GM19372 (cell line): ENCODE results near the gene PHF2.

Source experiments
- ATAC-seq: cut with Tn5 transposase; IDR thresholded peaks from one replicate; pipeline ENCODE4 v1.9.1; 2021; ENCODE audit warnings: mild to moderate bottlenecking, low read depth, moderate library complexity; ENCODE audit not compliant: unreplicated experiment

The PHF2 gene

DNA sequence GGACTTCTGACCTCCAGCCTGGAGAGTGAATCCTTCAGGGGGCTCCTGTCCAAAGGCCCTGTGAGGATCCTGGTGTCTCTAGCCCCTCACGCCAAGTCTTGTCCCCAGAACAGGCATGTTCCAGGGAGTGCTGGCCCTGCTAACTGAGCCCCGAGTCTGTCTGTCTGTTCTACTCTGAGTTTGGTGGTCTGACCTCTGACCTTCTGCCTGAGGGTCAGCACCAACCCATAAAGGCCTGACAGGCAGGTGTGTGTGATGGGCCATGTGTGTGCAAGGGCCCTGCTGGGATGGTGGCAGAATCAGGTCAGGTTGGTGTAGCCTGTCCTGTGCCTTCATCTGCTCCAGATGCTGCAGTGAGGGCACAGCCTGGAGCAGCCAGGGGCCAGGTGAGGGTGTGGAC, 46.3 kb downstream of the PHF2 start:
- ATAC-seq, result no peak

DNA sequence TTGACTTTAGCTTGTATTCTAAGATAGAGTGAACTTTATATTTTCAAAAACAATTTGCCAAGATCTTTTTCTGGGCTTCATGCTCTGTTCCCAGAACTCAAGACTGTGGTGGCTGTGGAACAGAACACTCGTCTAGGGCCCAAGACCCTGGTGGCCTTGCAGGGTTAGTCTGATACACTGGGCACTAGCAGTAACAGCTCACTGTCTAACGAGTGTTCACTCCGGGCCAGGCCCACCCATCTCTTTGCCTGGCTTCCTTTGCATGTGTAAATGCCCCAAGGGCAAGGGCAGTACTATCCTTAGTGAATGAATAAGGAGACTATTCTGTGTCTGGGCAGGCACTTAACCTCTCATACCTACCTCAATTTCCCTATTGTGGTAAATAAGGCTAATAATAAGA, 47.4 kb downstream of the PHF2 start:
- no peak for ATAC-seq

DNA sequence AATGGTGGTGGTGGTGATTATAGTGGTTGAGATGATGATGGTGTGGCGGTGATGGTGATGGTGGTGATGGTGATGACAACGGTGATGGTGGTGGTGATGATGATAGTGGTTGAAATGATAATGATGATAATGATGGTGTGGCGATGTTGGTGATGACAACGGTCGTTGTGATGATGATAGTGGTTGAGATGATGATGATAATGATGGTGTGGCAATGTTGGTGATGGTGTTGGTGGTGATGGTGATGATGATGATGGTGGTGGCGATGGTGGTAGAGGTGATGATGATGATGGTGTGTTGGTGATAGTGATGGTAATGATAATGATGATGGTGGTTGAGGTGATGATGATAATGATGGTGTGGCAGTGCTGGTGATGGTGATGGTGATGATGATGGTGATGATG, 48.0 kb downstream of the PHF2 start:
- no peak for ATAC-seq

DNA sequence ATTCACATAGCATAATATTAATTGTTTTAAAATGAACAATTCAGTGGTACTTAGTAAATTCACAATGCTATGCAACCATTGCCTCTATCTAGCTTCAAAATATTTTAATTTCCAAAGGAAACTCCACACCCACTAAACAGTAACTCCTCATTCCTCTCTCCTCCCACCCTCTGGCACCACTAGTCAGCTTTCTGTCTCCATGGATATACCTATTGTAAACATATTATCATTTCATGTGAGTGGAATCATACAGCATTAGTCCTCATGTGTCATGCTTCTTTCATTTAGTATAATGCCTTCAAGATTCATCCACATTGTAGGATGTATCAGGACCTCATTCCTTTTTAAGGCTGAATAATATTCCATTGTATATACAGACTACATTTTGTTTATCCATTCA, 48.6 kb downstream of the PHF2 start:
- ATAC-seq, result no peak

DNA sequence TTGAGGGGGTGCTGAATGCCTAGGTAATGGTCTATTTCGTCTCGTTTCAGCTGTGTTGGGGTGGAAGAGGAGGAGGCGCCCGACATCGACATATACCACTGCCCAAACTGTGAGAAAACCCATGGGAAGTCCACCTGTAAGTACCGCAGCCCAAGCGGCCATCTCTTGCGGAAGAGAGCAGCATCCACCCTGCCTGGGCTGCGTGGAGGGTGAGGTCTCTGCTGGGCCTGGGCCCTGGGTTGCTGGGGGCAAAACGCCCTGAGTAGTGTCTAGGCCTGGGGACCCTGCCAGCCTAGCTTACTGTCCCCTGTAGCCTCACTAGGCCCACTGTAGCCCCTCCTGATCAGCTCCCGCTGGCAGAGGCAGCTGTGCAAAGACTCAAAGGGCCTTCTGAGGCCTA, 53.5 kb downstream of the PHF2 start:
- ATAC-seq, result no peak

DNA sequence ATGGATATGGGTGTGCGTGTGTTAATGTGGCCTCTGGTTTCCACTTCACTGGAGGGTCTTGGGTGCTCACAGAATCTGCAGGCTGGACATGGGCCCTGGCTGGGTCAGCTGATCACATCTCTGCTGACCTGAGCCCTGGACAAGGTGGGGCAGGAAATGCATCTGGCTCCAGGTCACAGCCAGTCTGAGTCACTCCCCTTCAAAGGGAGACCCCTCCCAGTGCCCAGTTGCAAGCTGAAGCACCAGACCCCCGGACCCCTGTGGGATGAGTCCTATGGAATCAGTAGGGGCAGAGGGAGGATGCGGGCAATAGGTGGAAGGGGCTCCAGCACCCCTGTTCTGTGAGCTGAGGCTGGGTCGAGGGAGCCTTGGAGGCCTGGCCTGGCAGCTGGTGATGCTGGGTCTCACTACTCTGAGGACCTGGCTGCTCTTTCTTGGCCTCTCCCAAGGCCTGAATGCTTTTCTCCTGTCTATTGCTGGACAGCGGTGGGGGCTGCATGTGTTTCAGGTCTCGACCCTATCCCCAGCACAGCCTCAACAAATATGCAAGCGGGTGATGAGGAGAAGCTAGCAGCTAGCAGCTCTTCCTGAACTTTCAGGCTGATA, 54.5 kb downstream of the PHF2 start:
- ATAC-seq, result no peak

DNA sequence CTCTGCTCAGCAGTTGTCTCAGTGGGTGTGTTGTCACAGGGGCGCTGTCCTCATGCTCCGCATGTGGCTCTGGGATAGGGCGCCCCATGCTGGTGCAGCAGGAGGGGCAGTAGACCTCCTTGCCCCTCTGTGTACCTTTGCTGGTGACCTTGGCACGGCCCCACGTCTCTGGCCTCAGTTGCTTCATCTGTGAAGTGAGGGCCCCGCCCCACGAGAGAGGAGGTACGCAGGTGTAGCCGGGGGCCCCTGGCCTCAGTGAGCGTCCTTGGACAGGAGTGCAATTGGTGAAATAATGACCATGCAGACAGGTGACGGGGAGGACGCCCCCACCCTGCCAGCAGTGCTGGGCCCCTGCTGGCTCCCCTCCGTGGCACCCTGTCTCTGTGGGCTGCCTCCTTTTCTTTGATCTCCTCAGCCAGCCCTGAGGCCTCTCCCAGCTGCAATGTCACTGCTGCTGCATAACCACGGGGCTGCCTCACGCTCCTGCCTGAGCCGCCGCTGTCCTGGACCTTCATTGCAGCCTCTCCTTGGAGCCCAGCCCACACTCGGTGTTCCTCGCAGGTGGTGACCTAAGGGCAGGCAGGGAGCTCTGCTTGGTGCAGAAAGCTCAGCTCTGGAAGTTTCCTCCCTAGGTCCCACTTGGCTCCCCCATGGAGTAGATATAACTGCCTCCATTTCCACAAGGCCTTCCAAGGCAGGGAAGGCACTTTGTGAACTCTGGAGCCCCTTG, 57.3 kb downstream of the PHF2 start:
- ATAC-seq, result no peak

DNA sequence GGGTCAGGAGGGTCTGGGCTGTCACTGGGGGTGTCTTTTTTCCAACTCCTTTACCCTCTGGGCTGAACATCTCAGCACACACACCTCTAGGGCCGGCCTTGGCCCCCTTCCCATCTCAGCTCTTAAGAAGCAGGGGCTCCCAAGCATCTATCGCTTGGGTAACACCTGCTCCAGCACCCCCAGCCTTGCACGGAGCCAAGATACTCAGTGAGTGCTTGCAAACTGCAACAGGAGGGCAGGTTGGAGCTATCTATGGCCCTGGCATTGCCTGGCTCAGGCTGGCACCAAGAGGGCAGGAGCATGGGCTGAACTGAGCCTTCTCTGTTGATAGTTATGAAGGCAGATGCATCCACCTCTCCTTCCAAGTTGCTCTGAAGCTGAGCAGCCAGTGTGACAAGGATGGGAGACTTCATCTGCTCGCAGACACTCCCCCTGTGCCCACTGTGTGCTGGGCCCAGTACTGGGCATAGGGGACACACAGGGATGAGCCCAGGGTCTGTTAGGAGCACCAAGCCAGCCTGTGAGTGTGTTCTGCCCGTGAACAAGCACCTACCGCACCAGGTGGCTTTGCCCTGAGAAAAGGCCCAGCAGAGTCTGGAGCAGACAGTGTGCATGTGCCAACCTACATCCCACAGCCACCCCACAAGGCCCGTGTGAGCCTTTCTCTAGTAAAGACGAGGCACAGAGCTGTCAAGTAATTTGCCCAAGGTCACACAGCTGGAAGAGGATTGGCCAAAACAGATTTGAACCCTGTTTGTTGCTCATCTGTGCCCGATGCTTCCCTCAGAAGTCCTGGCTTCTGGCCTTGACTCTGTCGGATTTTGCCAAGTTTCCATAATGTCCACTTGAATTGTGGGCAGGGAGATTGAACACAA, 58.2 kb downstream of the PHF2 start:
- no peak for ATAC-seq

DNA sequence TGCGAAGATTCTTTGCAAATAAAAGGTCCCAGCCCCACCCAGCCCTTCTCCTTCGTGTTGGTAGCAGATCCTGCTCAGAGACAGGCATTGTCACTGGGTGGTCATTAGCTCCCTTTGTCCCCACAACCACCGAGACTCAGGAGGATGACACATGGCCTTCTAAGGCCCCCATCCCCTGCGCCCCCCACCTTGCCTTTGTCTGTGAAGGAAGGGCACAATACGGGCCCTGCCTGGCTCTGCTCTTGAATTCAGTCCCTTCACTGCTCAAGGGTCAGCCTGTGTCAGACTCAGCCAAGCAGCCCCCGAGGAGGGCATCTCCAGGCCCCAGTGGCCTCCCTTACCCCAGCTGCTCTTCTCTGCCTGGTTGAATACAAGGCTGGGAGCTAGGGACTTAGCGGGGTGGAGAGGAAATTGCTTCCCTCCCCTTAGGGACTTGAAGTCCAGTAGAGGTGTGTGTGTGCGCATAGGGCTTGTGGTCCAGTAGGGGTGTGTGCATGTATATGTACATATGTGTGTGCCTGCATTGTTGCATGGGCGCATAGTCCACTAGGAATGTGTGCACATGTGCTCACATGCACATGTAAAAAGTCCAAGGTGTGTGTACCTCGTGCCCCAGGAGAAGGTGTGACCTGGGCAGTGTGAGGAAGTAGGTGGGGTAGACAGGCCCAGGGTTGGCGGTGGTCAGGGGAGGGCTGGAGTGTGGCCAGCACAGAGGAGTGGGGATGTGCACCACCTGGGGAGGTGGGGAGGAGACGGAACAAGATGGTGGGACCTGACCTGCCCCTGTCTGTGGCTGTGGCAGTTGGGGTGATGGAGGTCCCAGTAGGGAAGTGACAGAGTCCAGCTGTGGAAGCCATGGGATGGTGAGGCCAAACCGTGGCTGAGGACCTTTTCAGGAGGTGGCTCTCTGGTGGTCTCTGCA, 59.1 kb downstream of the PHF2 start:
- ATAC-seq, result no peak

DNA sequence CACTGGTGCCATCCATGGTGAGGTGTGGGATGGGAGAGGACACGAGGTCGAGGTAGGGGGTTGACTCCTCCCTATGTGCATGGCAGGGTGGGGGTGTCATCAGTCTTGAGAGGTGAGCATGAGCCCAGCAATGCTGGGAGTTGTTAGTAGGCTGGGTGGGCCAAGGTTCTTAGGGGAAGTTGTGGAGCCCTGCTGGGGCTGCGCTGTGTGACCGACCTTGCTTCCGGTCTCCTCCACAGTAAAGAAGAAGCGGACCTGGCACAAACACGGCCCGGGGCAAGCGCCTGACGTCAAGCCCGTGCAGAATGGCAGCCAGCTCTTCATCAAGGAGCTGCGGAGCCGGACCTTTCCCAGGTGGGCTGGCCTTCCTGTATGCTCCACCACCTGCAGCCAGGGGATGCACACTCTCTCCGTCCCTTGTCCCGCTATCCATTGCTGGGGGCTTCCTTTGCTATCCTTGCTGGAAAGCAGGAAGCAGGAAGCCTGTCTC, 59.8 kb downstream of the PHF2 start:
- ATAC-seq, result no peak

DNA sequence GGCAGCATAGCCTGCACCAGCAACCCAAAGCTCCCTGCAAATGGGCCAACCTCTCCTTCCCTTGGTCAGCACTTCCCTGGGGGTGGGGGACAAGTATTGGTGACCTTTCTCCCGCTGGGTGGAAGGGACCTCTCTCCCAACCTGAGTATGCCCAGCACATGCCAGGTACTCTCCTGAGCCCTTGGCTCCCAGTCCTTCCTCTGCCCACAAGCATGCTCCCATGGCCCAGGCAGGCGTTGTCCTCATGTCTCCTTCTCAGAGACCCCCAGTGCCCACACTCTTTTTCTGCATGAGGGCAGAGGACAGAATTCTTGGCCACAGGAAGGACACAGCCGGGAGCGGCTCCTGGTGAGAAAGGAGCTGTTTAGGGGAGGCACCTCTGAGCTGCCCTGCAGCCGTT, 60.3 kb downstream of the PHF2 start:
- no peak for ATAC-seq

DNA sequence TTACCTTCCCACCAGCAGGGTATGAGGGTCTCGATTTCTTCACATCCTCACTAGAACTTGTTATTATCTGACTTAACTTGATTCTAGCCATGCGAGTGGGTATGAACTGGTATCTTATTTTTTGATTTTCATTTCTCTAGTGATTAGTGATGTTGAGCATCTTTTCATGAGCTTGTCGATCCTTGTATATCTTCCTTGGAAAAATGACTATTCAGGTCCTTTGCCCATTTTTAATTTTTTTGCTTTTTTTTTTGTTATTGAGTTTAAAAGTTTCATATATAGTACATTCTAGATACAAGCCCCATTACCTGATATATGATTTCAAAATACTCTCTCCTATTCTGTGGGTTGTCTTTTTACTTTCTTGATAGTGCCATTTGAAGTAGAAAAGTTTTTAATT, 61.5 kb downstream of the PHF2 start:
- ATAC-seq, result no peak

DNA sequence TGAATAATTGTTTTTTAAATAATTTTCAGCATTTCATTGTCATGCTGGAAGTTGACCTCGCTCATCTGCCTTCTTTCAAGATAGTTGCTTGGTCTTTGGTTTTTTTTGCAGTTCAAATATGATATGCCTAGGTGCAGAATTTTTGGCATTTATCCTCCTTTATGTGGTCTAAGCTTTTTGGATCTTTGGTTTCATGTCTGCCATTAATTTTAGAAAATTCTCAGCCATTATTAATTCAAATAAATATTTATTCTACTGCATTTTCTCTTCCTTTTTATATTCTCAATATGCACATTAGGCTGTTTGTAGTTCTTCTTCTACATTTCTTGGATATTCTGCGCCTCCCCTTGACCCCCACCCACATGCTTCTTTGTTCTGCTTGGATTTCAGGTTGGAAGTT, 63.6 kb downstream of the PHF2 start:
- no peak for ATAC-seq

DNA sequence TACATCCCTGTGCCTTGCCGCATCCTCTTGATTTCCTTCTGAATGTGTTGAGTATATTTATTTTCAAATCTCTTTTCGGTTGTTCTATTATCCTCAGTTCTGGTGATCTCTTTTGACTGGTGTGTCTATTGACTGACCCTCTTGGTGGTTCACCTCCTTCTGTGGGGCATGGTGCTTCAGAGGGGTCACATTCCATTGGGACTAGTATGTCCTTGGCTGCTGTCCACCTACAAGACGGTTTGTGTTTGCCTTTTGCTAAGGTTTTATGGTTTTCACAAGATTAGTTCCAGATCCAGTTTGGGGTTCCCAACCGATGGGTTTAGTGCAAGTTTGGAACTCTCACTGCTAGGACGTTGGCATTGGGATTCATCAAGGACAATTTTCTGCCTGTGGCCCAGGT, 66.6 kb downstream of the PHF2 start:
- no peak for ATAC-seq

DNA sequence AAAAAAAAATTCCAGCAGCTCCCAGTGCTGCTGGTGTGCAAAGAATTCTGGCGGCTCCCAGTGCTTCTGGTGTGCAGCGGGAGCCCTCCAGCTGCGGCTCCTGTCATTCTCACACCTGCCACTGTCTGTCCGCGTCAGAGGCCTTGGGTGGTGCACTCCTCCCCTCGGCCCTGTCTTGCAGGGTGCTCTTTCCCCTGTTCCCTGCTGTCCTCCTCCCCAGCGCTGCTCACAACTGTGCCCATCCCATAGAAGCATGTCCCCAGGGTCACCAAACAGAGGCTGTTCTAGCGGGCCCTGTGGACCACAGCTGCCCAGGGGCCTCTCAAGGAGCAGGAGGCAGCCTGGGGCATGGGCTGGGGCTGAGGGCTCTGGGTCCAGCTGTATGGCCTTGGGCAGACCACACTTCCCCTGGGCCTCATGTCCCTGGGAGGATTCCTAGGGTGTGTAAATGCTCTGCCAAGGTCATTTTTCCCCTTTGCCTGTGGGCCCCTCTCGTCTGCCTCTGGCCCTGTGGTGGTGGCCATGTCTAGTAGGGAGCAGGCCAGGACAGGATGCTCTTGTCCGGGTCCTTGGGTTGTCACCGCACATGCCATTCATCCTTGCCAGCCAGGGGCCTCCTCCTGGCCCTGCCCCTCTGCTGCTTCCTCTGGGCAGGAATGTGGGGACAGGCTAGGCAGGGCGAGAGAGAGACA, 68.2 kb downstream of the PHF2 start:
- ATAC-seq, result no peak

DNA sequence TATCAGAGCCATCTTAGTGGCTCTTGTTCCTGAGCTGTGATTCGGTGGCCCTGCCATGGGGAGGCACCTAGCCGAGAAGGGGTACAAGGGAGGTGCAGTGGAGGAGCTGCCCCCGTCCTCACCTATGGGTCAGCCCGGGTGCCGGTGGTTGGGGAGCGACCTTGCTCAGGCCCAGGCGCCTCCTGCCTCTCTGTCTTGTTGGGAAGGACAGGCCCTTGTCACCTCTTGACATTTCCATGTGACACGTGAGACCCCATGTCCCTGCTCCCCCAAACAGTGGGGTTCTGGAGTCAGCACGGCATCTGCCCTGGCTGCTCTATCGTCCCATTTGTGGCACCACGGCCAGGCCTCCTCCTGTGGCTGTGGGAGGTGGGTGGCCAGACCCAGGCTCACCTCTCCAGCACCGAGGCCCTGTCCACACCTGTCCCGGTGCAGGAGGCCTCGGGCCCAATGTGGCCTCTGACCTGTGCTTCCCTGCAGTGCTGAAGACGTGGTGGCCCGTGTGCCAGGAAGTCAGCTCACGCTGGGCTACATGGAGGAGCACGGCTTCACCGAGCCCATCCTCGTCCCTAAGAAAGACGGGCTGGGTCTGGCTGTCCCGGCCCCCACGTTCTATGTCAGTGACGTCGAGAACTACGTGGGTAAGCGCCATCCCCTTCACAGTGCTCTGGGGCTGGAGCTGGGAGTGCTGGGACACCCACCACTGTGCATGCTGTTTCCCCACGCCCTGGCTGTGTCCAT, 68.9 kb downstream of the PHF2 start:
- ATAC-seq, result no peak

DNA sequence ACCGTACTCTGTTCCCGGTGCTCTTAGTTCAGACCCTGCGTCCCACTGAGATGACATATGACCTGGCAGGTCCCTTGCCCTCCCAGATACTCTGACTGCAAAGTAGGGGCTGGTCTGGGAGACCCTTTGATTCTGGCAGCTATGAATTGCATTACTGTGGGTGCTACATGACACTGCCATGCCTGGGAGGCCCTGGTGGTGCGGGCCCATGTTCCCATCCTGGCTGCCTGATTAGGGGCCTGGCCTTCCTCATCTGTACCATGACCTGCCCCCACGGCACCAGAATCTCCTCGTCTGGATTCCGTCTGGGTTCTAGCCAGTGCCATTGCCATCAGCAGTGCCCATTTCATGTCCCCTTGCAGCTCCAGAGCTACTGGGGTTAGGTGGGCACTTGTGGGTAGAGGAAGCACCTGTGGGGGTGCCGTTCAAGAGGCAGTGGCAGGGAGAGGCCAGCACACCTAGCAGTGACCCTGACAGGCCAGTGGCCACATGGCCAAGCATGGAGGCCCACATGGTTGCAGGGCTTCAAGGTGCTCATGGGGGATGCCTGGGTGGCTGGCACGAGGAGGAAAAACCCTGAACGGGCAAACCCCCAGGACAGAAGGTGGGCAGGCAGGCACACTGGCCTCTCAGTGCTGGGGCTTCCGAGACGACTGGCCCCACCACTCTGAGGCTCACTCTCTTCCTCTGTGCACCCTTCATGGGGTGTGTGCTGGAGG, 69.7 kb downstream of the PHF2 start:
- ATAC-seq, result no peak

DNA sequence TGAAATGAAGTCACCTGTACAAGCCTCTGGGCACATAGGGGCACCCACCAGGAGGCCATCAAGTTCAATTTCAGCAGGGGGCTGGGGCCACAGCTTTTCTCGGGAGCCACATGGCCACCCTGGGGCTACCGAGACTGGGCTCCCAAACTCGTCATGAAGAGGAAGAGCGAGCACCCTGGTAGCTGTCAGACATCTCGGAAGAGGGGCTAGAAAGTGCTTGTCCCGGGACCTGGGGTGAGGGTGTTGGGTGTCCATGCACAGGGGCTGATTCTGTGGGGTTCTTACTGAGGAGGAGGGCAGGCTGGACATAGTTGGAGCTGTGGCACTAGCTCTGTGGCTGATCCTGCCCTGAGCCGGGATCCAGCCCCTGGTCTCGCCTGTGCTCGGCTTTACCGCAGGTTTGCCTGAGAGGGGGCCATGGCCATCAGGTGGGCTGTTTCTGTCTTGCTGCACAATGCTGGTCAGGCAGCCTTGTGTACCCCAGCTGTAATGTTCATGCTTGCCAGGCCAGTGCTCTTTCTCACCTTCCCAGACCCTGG, 70.3 kb downstream of the PHF2 start:
- ATAC-seq, result no peak
